Globus pallidus (tissue), 1 donor: ENCODE data around the gene SCN3A.
A peak's percentile ranks its signal among the peaks of the same experiment; 100 is the strongest.

Experiments used
- DNase-seq: peaks from one replicate; pipeline ENCODE4 v3.0.0-alpha.2; 2015; ENCODE audit warnings: low spot score

SCN3A gene

DNA sequence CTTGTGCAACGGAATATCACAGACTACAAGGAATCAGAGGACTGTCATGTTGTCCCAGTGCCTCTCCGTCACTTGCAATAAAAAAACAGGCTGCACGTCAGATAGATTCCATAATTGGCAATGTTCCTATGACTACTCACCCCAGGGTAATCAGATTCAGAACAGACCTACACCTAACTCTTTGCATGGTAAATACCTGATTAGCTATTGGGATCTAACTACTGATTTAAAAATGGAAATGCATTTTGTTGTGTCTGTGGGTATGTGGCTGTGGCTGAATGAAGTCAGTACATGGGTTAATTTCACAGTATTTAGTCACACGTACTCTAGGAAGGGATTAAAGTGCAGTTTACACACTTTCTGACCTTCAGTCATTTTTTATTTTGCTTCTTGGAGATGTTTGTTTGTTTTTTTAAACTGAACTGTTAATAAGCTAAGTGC, 91.7 kb downstream of the SCN3A start:
- no peak for DNase-seq

DNA sequence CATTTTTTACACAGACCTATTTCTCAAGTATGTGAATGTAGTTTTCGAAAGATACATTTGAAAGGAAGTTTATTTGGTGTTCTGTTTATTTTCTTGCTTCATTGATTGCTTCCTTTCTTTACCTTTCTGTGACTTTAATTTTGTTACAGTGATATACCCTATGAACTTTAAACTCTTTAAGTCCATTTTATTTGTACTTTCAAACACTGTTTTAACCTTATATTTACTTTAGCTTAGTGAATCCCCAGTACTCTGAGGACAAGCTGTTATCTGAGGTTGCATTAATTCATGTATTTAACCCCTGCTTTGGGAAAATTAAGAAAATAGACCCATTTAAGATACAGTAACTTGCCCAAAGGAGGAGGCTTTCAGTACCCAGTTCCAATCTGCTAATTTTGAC, 93.5 kb downstream of the SCN3A start:
- no peak for DNase-seq

DNA sequence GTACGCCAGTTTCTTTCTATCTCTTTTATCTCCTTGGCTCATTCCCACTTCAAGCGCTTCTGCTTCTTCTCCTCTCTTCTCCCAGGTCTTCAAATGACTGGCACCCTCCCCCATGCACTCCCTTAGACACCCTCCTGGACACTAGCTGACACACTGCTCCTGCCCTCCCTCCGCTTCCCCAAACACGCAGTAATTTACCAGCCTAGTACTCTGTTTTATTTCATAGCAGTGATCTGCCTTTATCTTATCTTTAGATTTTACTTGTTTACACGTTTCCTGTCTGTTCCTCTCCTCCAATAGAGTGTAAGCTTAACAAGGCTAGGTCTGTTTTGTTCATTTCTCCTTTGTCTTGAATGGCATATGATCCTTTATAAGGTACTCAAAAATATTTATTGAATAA, 93.9 kb downstream of the SCN3A start:
- DNase-seq: no peak

DNA sequence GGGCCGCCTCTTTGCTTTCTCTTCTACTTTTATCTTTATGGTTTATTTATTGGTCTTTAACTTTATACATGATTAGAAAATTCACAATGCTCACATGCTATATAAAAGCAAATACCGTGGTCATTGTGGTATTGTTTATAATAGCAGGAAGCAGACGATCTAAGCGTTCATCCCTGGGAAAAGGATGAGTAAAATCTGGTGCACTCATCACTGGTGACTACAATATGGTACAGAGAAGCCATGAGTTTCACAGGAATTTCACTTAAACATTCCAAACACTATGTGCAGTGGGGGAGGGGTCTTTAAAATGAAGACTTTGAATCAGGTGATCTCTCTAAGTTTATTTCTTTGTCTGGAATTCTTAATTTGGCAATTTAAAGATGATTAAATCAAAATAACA, 97.9 kb downstream of the SCN3A start:
- no peak for DNase-seq

DNA sequence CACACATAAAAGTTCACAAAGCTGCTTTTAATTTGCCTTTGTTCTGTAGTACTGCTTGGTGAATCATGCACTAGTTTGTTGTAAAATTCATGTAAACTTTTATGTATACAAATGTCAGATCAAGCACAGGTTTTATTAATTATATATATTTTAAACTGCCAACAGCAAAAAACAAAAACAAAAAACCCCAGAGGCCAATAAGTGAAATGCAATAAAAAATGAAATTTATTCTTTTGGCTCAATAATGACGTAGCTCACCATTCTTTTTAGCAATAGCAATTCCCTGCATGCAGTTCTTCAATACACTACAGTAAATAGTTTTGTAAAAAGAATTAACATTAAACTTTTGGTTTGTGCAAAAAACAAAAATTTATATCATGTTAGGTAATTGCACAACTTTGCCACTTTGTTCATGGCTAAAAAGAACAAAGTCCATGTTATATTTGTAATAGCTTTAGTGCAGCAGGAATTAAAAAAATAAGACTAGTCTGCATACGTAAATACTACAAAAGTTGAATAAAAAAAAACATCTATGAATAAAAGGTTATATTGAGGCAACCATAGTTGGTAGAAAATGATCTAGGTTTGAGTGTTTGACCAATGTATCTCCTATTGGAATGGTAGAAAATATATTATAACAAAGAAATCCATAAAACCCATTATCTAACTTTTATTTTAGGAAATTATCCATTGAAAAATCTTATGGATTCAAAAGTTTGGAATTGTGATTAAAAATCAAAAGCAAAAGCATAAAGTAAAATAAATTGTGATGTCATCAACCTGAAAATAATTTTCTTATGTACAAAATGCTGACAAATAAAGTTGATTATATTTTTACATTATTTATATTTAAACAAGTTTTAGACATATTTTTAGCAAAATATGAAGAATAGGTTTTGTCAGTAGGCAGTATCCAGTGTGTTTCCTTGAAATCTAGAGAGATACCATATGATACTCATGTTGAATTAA, 115.6 kb downstream of the SCN3A start:
- DNase-seq: no peak

DNA sequence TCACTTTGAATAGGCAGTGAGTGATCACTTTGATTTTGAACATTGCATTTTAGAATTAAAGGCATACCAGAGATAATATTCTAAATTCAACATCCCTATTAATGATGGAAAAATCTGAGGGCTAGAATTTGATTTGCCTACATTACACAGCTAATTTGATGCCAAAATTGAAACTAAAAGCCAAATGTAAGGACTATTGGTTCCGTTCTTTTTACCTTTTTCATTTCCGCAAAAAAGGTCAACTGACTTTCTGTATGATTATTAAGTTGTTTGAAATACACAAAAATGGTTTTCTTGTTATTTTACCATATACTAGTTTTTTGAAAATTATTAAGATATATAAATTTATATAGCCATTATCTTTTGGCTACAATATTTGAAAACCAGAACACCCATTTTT, 117.5 kb downstream of the SCN3A start:
- DNase-seq: no peak

DNA sequence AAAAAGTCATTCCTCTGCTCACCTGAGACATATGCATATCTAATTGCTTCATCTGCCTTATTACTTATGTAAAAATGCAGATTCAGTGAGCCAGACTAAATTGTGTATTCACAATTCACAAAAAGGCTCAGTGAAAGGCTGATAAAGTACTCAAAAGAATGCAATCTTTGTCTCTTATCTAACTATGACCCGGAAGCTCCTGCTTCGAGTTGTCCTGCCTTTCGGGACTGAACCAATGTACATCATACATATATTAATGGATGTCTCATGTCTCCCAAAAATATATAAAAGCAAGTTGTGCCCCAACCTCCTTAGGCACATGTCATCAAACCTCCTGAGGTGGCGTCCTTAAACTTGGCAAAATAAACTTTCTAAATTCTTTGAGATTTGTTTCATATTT, 120.5 kb downstream of the SCN3A start:
- DNase-seq: no peak

DNA sequence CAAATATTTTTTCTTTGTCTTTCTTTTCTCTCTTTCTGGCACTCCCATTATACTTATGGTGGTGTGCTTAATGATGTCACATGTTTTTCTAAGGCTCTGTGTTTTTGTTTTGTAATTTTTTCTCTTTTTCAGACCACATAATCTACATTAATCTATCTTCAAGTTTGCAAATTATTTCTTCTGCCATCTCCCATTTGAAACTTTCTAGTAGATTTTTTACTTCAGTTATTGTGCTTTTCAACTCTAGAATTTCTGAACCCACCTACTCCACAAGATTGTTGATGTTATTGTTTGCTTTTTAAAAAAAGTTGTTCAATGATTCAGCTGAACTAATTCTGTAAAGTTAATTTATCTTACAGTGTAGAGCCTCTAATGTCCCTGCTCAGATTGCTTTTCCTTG, 121.4 kb downstream of the SCN3A start:
- DNase-seq: no peak

DNA sequence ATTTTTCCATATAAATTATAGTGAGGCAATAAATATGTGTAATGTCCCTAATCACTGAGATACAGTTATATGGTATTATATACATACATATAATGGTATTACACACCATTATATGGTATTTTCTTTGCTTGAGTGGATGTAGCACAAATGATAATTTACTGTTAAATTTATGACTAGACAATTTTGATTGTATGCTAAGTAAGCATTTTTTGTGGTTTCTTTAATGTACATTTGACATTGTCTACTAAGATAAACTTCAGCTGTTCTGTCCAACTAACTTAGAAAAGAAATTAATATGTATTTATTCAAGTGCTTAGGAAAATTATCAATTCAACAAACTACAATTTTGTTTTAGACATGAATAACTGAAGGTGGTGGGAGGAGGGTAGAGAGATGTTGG, 122.6 kb downstream of the SCN3A start:
- no peak for DNase-seq

DNA sequence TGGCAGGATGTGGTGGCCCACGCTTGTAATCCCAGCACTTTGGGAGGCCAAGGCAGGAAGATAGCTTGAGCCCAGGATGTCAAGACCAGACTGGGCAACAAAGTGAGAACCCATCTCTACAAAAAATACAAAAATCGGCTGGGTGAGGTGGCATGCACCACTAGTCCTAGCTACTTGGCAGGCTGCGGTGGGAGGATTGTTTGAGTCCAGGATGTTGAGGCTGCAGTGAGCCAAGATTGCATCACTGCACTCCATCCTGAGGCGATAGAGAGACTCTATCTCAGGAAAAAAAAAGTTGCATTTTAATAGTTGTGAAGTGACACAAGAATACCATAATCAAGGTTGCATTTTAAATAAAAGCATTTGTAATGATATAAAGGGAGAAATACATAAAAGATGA, 124.4 kb downstream of the SCN3A start:
- no peak for DNase-seq

DNA sequence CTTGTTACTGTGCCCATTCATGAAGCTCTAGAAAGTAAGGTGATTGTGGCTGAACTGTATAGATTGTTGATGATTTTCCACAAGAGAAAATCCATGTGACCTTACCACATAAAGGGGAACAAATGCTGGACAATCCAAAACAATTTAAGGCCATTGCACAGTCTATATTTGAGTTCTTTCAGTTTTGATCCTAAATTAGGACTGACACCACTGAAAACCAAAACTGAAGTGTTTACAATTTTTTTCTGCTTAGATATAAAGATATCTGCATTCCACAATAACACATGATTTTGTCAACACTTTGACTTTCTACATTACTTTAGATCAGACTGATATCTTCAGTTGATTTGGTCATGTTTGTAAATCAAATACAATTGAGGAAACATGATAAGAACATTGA, 124.9 kb downstream of the SCN3A start:
- DNase-seq: no peak

DNA sequence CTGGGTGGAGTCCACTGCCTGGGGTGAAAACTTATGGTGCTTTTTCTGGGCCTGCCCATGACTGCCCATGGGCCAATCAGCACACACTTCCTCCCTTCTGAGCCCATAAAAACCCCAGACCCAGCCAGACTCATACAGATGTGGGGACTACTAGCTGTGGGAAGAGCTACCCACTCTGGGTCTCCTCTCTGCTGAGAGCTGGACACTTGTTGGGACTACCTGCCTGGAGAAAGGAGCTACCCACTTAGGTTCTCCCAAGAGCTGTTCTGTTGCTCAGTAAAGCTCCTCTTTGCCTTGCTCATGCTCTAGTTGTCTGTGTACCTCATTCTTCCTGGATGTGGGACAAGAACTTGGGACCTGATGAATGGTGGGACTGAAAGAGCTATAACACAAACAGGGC, 129.0 kb downstream of the SCN3A start:
- DNase-seq: no peak

DNA sequence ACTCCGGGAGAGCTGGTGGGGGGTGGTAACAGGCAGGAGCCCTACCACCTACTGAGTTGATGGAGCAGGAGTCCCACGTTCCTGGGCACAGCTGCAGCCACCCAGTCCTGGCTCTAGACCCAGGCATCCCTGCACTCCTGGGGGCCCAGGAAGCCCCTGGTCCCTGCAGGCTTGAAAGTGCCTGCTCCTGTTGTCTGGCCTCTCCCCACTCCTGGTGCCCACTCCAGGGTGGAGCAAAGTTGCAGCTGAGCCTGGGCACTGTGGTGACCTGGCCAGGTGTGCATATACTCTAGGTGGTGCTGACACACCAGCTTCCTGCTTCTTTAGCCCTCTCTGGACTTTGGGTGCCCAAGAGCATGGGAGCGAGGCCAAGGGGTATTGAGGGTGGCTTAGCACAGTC, 129.5 kb downstream of the SCN3A start:
- no peak for DNase-seq

DNA sequence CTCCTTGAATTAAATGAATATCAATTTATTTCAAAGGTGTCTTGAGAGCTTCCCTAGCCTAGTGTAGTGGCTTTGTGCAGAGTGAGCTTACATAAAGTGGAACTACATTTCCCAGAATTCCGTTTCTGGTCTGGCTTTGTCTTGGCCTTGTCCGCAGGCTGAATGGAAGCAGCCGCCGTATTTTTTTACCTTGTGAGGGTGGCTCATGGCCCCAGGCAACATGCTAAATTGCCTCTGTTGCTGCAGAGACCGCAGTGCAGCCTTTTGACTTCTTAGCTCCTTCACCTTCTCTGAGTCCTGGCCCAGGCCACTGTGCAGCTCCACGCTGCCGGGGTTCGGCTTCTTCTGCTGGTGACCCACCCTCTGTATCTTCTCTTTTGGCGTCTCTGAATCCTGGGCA, 133.8 kb downstream of the SCN3A start:
- DNase-seq: no peak

DNA sequence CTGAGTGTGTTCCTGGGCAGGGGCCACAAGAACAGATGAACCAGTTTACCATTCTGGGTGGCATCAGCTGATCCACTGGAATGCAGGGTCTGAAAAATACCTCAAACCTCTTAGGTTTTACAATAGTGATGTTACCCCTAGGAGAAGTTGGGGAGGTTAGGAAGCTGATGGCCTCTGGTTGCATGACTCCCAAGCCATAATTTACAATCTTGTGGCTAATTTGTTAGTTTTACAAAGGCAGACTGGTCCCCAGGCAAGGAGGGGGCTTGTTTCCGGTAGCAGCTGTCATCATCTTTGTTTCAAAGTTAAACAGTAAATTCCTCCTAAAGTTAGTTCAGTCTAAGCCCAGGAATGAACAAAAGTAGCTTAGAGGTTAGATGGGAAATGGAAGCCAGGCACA, 134.7 kb downstream of the SCN3A start:
- no peak for DNase-seq

DNA sequence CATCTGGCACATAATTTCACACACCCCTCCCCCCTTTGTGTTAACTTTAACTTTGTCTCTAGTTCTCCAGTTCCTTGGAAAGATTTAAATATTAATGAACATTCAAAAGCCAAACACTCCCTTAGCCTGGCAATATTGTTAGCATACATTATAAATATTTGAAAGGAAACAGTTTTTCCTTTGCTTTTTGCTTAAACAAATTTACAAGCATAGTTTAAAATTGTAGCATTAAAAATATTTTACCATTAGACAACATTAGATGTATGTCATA, 135.4 kb downstream of the SCN3A start:
- no peak for DNase-seq

DNA sequence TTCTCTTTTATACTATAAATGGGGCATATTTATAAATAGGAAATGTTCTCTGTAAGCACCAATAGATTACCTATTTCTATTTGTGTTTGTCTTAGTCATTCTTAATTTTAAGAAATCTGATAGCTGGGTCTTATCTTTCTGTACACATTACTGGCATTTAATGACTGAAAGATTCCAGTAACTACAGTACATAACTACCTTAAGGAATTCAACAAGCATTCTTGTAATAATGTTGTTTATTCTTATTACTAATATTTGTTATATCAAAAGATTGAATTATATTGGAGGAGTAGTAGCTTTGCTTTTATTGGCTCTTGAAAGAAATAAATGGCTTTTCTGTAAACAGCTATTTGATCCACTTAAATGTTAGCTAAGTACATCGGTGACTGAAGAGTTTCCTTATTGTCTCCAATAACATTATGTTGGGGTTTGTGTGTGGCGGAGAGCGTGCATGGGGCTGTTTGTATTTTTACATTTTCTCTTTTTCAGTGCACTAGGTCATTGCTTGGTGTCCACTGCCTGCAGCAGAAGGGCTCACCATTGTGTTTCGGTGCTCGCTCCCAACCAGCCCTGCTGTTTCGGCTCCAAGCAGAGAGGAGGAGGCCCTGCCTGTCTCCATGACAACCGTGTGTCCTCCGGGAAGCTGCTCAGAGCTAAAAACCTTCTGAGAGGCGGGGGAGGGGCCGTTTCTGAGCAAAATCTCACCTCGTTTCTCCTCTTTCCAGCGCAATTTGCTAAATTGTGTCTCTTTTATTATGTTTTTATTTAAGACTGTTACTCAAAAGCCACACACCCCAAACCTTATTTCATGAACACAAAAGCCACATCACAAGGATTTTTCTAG, 136.0 kb downstream of the SCN3A start:
- DNase-seq: peak; percentile 78

DNA sequence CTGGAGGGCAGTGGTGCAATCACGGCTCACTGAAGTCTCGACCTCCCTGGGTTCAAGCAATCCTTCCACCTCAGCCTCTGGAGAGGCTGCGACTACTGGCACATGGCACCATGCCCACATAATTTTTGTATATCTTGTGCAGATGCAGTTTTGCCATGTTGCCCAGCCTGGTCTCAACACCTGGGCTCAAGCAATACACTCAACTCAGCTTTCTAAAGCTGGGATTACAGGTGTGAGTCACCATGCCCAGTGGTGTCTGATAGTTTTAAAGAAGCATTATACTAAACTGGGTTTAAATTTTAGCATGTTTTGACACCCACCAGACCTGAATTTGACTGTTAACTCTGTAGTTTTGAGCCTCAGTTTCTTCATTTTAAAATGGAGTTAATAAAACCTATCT, 139.1 kb downstream of the SCN3A start:
- no peak for DNase-seq

DNA sequence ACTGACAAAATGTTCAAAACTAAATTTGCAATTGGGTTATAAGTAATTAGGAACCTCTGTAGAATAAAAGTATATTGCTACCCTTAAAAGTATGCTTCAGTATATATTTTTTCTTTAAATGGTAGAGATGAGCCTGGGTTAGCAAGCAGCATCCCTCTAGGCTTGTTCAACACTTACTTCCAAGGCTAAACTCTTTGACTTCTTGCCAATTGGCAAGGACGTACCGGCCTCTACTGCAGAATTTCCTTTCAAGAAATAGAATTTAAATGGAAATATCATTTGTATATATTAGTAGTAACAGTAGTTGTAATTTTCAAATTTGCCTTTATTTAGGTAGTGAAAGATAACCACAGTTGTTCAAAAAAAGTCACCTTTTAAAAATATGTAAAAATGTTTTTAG, 143.4 kb downstream of the SCN3A start:
- no peak for DNase-seq

DNA sequence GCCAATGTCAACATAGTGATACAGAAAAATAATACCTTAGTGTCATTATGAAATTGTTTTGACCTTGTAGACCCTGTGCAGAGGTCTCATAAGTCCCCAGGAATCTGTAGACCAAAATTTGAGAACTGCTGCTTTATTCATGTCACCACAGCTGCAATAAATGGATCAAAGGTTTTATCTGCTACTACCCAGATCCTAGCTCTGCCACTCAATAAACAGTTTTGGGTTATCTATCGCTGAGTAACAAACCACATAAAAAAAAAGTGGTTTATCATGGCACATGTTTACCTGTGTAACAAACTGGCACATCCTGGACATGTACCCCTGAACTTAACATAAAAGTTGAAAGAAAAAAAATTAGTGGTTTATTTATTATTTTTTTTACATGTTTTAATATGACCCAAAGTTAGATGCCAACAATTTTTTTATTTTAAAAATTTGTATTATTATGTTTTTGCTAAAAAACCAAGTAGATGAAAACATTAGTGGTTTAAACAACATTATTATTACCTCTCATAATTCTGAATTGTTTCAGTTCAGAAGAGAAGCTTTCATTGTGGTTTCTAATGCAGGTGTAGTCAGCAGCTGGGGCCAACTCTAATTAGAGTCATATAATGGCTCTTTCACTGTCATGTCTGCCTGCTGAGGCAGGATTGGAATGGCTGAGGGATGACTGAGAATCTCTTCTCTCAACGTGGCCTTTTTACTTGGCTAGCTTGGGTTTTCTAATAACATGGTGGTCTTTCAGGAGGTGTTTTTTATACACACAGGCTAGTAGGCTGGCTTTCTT, 145.2 kb downstream of the SCN3A start:
- DNase-seq: no peak

DNA sequence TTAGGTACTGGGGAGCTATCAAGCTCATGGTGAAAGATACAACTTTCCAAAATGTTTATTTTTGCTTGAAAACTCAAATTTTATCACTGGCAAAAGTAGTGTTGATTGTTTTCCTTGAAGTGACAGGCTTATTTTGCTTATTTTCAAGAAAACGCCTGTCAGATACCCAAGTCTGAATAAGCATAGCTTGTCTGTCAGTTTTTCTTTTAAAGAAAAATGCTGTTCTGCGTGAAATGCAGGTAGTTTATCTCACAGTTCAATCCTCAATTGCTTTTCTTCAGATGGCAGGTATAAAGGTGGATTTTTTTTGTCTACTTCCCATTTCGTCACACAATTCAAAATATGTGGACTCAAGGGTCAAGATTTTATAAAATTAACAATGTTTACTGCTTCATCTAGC, 145.9 kb downstream of the SCN3A start:
- DNase-seq: no peak

DNA sequence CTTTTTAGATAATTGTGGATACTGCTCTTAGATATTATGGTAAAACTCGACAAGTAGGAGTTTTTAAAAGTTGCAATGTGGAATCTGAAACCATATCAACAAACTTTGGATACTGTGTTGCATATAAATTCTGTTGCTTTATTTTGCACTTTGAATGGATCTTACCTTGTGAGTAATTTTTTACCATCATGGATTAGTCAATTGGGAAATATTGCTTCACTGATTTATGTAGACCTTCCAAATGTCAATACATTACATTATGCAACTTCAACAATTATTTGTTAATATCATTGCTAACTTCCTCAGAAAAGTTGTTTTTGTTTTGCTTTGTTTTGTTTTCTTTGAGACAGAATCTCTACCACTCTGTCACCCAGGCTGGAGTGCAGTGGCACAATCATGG, 146.5 kb downstream of the SCN3A start:
- DNase-seq: no peak

DNA sequence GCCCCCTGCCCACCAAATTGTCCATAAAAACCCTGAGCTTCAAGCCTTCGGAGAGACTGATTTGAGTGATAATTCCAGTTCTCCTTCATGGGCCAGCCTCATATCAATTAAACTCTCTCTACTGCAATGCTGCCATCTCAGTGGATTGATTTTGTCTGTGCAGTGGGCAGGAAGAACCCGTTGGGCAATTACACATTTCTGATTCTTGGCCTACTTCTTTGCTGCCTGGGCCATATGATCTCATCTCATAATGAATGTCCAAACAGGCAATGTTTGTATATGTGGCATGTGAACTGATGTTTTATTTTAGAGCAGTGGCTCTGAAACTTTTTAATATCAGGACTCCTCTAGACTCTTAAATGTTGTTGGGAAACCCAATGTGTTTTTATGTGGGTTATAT, 147.3 kb downstream of the SCN3A start:
- DNase-seq: no peak
